ENCODE measurements around the gene XIAP.
"Not testable (repeated sequence)": the region's sequence is repeated elsewhere in the genome, so short reads cannot be mapped to it uniquely, and the experiment has no call there.

Gene XIAP

DNA sequence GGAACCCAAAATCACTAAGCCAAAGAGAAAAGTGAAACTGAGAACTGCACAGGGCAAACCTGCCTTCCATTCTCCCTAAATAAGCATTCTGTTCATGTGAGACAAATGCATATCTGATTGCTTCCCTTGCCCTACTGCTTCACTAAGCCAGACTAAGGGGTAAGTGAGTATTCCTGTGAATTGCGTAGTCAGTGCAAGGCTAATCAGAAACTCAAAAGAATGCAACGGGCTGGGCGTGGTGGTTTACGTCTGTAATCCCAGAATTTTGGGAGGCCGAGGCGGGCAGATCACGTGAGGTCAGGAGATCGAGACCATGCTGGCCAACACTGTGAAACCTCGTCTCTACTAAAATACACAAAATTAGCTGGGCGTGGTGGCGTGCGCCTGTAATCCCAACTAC lies 10.8 kb upstream of the XIAP start:
- Histone ChIP-seq H3K9ac (ENCODE audit: low read length) (no peak overlapping the region), H4K20me1 (ENCODE audit: low read depth, low read length) (no peaks in the 10 kb centered on the region), H3K9me2 (replicated peaks; ENCODE audit: insufficient read depth, low read length) (no peaks in the 10 kb centered on the region), H2AFZ (ENCODE audit: low read depth, low read length, severe bottlenecking) (no peak overlapping the region), H3K4me2 (ENCODE audit: low read depth, low read length, poor library complexity, severe bottlenecking) (no peak overlapping the region), H3K27me3 (ENCODE audit: low read length) (no peaks in the 10 kb centered on the region), H3K36me3 (ENCODE audit: low read length) (no peaks in the 10 kb centered on the region), H3K79me2 (ENCODE audit: insufficient read depth, low read length) (no peaks in the 10 kb centered on the region), H3K9me3 (ENCODE audit: insufficient read depth, low read length) (no peaks in the 10 kb centered on the region), H3K4me3 (ENCODE audit: insufficient read depth, low read length, poor library complexity, severe bottlenecking) (no peak overlapping the region), H3F3A (ENCODE audit: insufficient read depth) (no peaks in the 10 kb centered on the region), H3K27ac (ENCODE audit: low read depth, low read length) (no peak overlapping the region)
- TF ChIP-seq EZH2phosphoT487 (conservative IDR thresholded peaks at IDR 0.05; ENCODE audit: low read length): no peak
- TF ChIP-seq, protein P1, sequence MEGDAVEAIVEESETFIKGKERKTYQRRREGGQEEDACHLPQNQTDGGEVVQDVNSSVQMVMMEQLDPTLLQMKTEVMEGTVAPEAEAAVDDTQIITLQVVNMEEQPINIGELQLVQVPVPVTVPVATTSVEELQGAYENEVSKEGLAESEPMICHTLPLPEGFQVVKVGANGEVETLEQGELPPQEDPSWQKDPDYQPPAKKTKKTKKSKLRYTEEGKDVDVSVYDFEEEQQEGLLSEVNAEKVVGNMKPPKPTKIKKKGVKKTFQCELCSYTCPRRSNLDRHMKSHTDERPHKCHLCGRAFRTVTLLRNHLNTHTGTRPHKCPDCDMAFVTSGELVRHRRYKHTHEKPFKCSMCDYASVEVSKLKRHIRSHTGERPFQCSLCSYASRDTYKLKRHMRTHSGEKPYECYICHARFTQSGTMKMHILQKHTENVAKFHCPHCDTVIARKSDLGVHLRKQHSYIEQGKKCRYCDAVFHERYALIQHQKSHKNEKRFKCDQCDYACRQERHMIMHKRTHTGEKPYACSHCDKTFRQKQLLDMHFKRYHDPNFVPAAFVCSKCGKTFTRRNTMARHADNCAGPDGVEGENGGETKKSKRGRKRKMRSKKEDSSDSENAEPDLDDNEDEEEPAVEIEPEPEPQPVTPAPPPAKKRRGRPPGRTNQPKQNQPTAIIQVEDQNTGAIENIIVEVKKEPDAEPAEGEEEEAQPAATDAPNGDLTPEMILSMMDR (IDR thresholded peaks at IDR 0.05; ENCODE audit: insufficient read depth, low read length, poor library complexity, severe bottlenecking): no peak

GRCh38 chrX:123849906-123850305 lies 9.9 kb upstream of the XIAP start:
- H3K4me2 ChIP-seq (ENCODE audit: low read depth, low read length, poor library complexity, severe bottlenecking); H3K9me3 ChIP-seq (ENCODE audit: insufficient read depth, low read length): not testable (repeated sequence)

DNA sequence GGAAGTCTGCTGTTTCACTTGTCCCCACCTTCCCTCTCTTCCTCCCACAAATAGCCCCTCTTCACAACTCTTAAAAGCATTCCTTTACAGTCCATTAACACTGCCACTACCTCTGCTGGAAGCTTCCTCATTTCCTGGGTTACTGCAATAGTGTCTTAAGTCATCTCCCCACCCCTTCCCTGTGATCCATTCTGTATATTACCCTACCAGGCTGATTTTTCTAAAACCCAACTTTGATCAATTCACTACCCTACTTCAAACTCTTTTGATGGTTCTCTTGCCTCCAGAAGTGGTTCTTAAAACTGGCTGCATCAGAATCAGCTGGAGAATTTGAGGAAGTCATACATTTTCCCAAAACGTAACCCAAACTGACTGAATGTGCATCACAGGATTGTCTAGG lies 8.8 kb upstream of the XIAP start:
- Histone ChIP-seq H4K20me1 (ENCODE audit: low read depth, low read length) (no peaks in the 10 kb centered on the region), H3K4me2 (ENCODE audit: low read depth, low read length, poor library complexity, severe bottlenecking) (no peak overlapping the region), H3K79me2 (ENCODE audit: insufficient read depth, low read length) (no peaks in the 10 kb centered on the region), H3K27me3 (ENCODE audit: low read length) (no peaks in the 10 kb centered on the region), H3K4me3 (ENCODE audit: insufficient read depth, low read length, poor library complexity, severe bottlenecking) (no peak overlapping the region), H2AFZ (ENCODE audit: low read depth, low read length, severe bottlenecking) (no peak overlapping the region), H3K27ac (ENCODE audit: low read depth, low read length) (no peak overlapping the region), H3F3A (ENCODE audit: insufficient read depth) (no peaks in the 10 kb centered on the region), H3K9me3 (ENCODE audit: insufficient read depth, low read length) (no peaks in the 10 kb centered on the region), H3K9ac (ENCODE audit: low read length) (no peak overlapping the region), H3K36me3 (ENCODE audit: low read length) (no peaks in the 10 kb centered on the region), H3K9me2 (replicated peaks; ENCODE audit: insufficient read depth, low read length) (no peaks in the 10 kb centered on the region)
- TF ChIP-seq, protein P1 (IDR thresholded peaks at IDR 0.05; ENCODE audit: insufficient read depth, low read length, poor library complexity, severe bottlenecking): no peak
- TF ChIP-seq EZH2phosphoT487 (conservative IDR thresholded peaks at IDR 0.05; ENCODE audit: low read length): no peak

More at GRCh38 chrX:123849906-123850305, 9.9 kb upstream of the XIAP start:
- not testable (repeated sequence) for H3K27me3 ChIP-seq (ENCODE audit: low read length); H3K36me3 ChIP-seq (ENCODE audit: low read length); H3K9ac ChIP-seq (ENCODE audit: low read length); H2AFZ ChIP-seq (ENCODE audit: low read depth, low read length, severe bottlenecking); H3K4me3 ChIP-seq (ENCODE audit: insufficient read depth, low read length, poor library complexity, severe bottlenecking); H4K20me1 ChIP-seq (ENCODE audit: low read depth, low read length); H3F3A ChIP-seq (ENCODE audit: insufficient read depth); H3K79me2 ChIP-seq (ENCODE audit: insufficient read depth, low read length); H3K27ac ChIP-seq (ENCODE audit: low read depth, low read length); H3K9me2 ChIP-seq (replicated peaks; ENCODE audit: insufficient read depth, low read length)

DNA sequence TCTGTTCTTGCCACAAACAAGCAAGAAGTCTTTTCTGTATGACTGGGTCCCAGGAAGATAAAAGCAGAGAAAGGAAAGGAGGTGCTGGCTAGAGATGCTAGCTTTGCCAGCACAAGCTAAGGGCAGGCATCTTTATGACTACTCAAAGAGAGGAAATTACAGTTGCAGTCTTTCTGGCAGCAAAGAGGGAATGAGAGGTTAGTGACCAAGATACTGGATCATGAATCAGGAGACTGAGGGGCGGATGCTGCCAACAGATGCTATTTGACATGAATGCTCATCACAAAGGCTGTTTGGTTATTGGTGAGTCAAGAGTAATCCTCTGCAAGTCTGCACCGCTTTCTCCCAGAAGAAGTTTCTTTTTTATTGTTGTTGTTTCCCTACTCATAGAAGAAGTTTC lies 5.5 kb upstream of the XIAP start:
- Histone ChIP-seq H4K20me1 (ENCODE audit: low read depth, low read length) (no peaks in the 10 kb centered on the region), H3K27ac (ENCODE audit: low read depth, low read length) (no peak overlapping the region), H2AFZ (ENCODE audit: low read depth, low read length, severe bottlenecking) (no peak overlapping the region), H3K79me2 (ENCODE audit: insufficient read depth, low read length) (no peaks in the 10 kb centered on the region), H3K4me2 (ENCODE audit: low read depth, low read length, poor library complexity, severe bottlenecking) (no peak overlapping the region), H3K9me2 (replicated peaks; ENCODE audit: insufficient read depth, low read length) (no peaks in the 10 kb centered on the region), H3K36me3 (ENCODE audit: low read length) (no peaks in the 10 kb centered on the region), H3K4me3 (ENCODE audit: insufficient read depth, low read length, poor library complexity, severe bottlenecking) (no peak overlapping the region), H3K9ac (ENCODE audit: low read length) (no peak overlapping the region), H3F3A (ENCODE audit: insufficient read depth) (0 out of 2 replicates have a peak, but pooled peaks cover 4% of the 10 kb centered on the region), H3K27me3 (ENCODE audit: low read length) (no peaks in the 10 kb centered on the region), H3K9me3 (ENCODE audit: insufficient read depth, low read length) (no peaks in the 10 kb centered on the region)
- TF ChIP-seq, protein P1 (IDR thresholded peaks at IDR 0.05; ENCODE audit: insufficient read depth, low read length, poor library complexity, severe bottlenecking): no peak
- no peak for TF ChIP-seq EZH2phosphoT487 (conservative IDR thresholded peaks at IDR 0.05; ENCODE audit: low read length)

Data from SU-DHL-6 (cell line).